GM18873 (cell line): ENCODE results near the gene TRMT13.
"Not testable (repeated sequence)": the region's sequence is repeated elsewhere in the genome, so short reads cannot be mapped to it uniquely, and the experiment has no call there.

Experiments used
- ATAC-seq: cut with Tn5 transposase; IDR thresholded peaks from one replicate; pipeline ENCODE4 v1.9.1; 2021; ENCODE audit warnings: mild to moderate bottlenecking, moderate library complexity, moderate number of reproducible peaks; ENCODE audit not compliant: unreplicated experiment, low FRiP score

Gene TRMT13

DNA sequence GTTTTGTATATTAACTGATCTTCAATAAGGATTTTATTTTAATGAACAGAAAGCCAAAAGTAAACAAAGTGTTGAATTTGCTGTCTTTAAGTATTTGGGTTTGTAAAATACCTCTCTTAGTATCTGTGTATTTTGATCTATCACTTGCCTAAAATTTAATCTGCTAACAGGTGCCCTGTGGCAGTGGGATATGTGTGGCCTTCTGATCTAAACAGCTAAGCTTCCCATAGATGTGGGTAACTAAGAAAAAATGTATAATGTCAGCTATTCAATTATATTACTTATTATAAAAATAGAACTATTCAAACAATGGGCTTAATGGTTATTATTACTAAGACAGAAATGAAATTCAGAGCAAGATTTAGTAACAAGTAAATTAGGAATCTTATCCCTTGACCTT, 29.9 kb downstream of the TRMT13 start:
- no peak for ATAC-seq

DNA sequence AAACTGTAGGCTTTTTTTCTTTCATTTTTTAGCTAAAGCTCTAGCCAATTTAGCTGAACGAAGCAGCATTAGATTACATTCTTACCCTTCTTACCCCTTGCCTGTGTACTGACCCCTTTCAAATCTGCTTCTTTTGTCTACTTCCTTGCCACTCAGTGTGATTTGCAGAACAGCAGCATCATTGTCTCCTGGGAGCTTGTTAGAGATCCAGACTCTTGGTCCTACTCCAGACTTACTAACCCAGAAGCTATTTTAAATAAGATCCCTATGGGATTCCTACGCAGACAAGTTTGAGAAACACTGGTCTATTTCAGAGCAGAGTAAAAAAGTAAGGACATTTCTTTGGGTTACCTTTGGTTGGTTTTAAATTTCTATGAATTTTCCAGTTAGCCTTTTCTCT, 31.3 kb downstream of the TRMT13 start:
- ATAC-seq: no peak

DNA sequence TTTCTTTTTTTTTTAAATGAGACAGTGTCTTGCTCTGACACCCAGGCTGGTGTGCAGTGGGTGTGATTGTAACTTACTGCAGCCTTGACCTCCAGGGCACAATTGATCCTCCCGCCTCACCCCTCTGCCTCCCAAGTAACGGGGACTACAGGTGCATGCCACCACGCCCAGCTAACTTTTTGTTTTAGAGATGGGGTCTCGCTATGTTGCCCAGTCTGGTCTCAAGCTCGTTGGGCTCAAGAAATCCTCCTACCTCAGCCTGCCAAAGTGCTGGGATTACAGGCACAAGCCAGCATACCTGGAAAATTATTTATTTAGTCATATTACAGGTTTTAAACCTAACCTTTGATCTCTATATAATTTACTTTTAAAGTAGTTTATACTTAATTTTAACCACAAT, 31.7 kb downstream of the TRMT13 start:
- no peak for ATAC-seq

DNA sequence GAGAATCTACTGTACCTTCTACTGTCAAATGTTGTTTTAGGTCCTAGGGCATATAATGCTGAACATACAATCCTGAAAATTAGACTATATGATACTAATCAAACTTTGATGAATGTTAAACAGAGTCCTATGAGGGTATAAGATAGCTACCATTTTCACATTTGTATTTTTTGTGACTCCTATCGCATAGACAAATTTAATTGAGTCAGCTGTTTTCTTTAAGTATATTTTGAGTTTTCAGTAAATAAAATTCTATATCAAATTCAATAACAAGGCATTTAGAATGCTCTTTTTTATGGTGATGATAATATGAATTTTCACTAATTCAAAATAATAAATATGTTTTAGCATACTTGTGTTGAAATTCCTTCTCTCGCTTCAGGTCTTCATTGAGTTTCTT, 35.1 kb downstream of the TRMT13 start:
- ATAC-seq: no peak

DNA sequence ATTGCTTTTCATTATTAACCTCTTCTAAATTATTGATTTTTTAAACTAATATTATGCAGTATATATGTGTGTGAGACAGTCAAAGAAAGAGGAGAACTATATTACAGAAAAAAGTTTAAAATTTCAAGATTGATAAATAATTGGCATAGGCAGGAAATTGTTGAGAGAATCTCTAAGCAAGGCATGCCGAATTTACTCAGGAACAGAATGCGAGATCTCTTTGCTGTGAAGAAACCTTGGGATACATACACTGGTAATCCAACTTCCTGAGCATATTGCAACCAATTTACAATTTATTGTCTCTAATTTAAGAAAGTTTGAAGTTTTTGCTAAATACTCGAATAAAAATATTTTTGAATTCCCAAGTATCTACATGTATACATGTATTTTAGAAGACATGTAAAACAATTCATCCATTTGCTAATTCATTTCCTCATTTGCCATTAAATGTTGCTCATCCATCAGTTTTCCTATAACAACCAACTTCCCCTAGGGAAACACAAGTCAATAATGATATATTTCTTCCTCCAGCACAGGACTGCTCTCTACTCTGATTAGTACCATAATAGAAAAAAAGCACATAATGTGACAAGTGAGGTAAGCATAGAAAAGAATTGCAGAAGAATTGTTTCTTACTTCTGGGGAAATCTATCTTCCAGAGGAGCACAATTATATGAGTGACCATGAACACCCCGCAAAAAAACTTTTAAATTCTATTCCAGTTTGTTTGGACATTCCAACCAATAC, 44.5 kb downstream of the TRMT13 start:
- no peak for ATAC-seq

DNA sequence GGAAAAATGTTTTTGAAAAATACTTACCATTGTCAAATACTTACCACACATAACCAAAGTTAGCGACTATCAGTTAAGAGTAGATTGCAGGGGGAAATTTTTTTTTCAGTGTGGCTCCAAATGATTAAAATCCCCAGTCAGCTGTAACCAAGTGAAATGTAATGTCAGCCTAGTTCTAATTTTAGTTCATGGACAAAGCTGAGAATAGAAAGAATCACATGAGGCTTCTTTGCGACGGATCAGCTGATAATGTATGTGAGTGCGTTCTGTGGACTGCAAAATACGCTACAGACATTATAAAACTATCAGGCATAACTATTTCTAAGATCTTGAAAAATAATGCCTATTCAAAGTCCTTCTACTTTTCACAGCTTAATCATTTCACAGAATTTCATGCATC, 45.1 kb downstream of the TRMT13 start, which contains the start of gene LRRC39:
Gene LRRC39, minus strand, starts transcription at position 166 of the 400 bp plus-strand sequence. CDS start 9,740 bp downstream, outside the sequence.
- no peak for ATAC-seq

DNA sequence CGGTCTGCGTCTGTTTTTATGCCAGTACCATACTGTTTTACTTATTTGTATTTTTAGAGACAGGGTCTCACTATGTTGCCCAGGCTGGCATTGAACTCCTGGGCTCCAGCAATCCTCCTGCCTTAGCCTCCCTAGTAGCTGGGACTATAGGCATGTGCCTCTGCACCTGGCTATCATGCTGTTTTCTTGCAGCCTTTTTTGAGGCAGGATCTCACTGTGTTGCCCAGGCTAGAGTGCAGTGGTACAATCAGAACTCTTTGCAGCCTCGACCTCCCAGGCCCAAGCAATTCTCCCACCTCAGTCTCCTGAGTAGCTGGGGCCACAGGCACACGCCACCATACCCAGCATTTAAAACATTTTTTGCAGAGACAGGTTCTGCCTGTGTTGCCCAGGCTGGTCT, 50.4 kb downstream of the TRMT13 start:
- ATAC-seq: no peak

GRCh38 chr1:100184536-100184935, 51.6 kb downstream of the TRMT13 start:
- no peak for ATAC-seq

- ATAC-seq: no peak
Measured at GRCh38 chr1:100187912-100188311, 54.9 kb downstream of the TRMT13 start.

DNA sequence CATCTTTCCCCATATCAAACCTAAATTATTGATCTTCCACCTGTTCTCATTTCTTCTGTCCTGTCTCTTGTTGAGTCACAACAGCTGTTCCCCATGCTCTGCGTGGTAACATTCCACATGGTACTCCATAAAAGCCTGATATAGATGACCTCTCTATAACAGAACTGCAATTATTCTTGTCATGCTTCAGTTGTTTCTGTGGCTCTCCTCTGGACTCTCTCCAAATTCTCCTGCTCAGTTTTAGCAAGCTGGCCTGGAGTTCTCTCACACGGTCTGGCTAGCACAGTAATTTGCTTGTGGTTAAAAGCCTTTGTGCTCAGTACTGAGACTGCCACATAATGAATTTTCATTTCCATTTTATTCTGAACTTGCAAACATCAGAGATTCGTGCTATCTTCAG, 55.7 kb downstream of the TRMT13 start:
- no peak for ATAC-seq

GRCh38 chr1:100198596-100198995, 65.6 kb downstream of the TRMT13 start:
- ATAC-seq: no peak

- not testable (repeated sequence) for ATAC-seq
Measured at GRCh38 chr1:100200060-100200459, 67.1 kb downstream of the TRMT13 start.
